A673 (cell line): Measurements from ENCODE around the gene OR4A16. TPM values are rescaled to one million over a fixed set of nuclear protein-coding genes. Genes with fewer than 3 reads are reported as not detected.

Experiments
- Bru-seq: library from RNA; stranded (reverse); fragments of 400-500 nt; gene quantifications from one replicate; lab custom pipeline; 2021; lab: Mats Ljungman, UMichigan
- BruChase-seq, 2 experiments: library from RNA; stranded (reverse); fragments of 400-500 nt; gene quantifications; one replicate each; lab custom pipeline; 2021; lab: Mats Ljungman, UMichigan
- BruUV-seq: library from RNA; stranded (reverse); fragments of 400-500 nt; replicated peaks from 2 replicates; lab custom pipeline; 2021; lab: Mats Ljungman, UMichigan
- CTCF ChIA-PET: fragments of 300-600 bp; sonication (Branson Sonifier 250); formaldehyde crosslinking; loops from one replicate; lab custom pipeline; 2022; ENCODE audit warnings: antibody characterized with exemption; lab: Charles Lee
- POLR2A ChIA-PET: fragments of 300-600 bp; sonication (Branson Sonifier 250); formaldehyde crosslinking; loops from one replicate; lab custom pipeline; 2022; ENCODE audit warnings: antibody characterized with exemption; ENCODE audit not compliant: low non-redundant PET; lab: Charles Lee
- DNase-seq: peaks from one replicate; pipeline ENCODE4 v3.0.0-alpha.2; 2015; ENCODE audit warnings: low spot score
- H3K27ac ChIP-seq: fragments of 200-600 bp; sonication (generic); 2 replicates; pipeline ENCODE4 v1.5.1; 2016; ENCODE audit warnings: mixed run types, low read depth, mild to moderate bottlenecking, mixed read lengths, antibody characterized with exemption, low read length; ENCODE audit not compliant: poor library complexity, severe bottlenecking
- H3K27me3 ChIP-seq: fragments of 200-600 bp; sonication (generic); replicated peaks from 2 replicates; pipeline ENCODE4 v1.6.1; 2017; ENCODE audit warnings: mixed run types, low read depth, mild to moderate bottlenecking, mixed read lengths, antibody characterized with exemption, low read length; ENCODE audit not compliant: insufficient read depth, poor library complexity
- H3K36me3 ChIP-seq: fragments of 200-600 bp; sonication (generic); 2 replicates; pipeline ENCODE4 v1.6.1; 2016; ENCODE audit warnings: mixed run types, mild to moderate bottlenecking, mixed read lengths, antibody characterized with exemption, low read length; ENCODE audit not compliant: insufficient read depth, poor library complexity, severe bottlenecking
- H3K4me1 ChIP-seq: fragments of 200-600 bp; sonication (generic); 2 replicates; pipeline ENCODE4 v1.6.1; 2017; ENCODE audit warnings: mixed run types, mild to moderate bottlenecking, mixed read lengths, antibody characterized with exemption, low read length; ENCODE audit not compliant: insufficient read depth, poor library complexity, severe bottlenecking
- H3K4me3 ChIP-seq: fragments of 200-600 bp; sonication (generic); 2 replicates; pipeline ENCODE4 v1.5.1; 2016; ENCODE audit warnings: low read depth, mixed run types, mild to moderate bottlenecking, mixed read lengths, low read length; ENCODE audit not compliant: poor library complexity, severe bottlenecking
- H3K9me3 ChIP-seq: fragments of 200-600 bp; sonication (generic); 2 replicates; pipeline ENCODE4 v1.6.1; 2016; ENCODE audit warnings: mixed run types, low read depth, mild to moderate bottlenecking, mixed read lengths, antibody characterized with exemption, low read length; ENCODE audit not compliant: poor library complexity, severe bottlenecking
- EZH2 ChIP-seq: fragments of 200-600 bp; sonication (generic); IDR thresholded peaks from 2 replicates; pipeline ENCODE4 v1.6.1; 2017; ENCODE audit warnings: borderline replicate concordance, low read depth, mild to moderate bottlenecking, mixed read lengths, antibody characterized with exemption, low read length; ENCODE audit not compliant: poor library complexity, severe bottlenecking
- intact Hi-C: fragments of 100-400 bp; cut with micrococcal nuclease; formaldehyde crosslinking; loops from one replicate; pipeline ENCODE4 v1.10.0; 2022; ENCODE audit not compliant: unreplicated experiment
- long read RNA-seq: library from polyadenylated mRNA; stranded (forward); transcript quantifications from one replicate; pipeline ENCODE4 v2.0.0, GENCODE V29; 2022
- total RNA-seq: library from RNA; stranded (reverse); gene quantifications from 2 replicates; pipeline ENCODE4 v1.2.3, GENCODE V29; 2021
- TF ChIP-seq, protein P1 (sequence below): fragments of 300-800, 200-600 bp; sonication (generic); conservative IDR thresholded peaks from 2 replicates; pipeline ENCODE4 v1.5.1; 2017; ENCODE audit warnings: low read depth, mild to moderate bottlenecking, antibody characterized with exemption, low read length, moderate library complexity, mixed read lengths

Gene OR4A16, protein sequence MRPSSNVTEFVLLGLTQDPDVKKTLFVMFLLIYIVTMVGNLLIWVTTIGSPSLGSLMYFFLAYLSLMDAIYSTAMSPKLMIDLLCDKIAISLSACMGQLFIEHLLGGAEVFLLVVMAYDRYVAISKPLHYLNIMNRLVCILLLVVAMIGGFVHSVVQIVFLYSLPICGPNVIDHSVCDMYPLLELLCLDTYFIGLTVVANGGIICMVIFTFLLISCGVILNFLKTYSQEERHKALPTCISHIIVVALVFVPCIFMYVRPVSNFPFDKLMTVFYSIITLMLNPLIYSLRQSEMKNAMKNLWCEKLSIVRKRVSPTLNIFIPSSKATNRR
- total RNA-seq (1.7 and 3.0 TPM in 2 replicates), Bru-seq, nascent RNA (percentile 59 among the genes with signal in this experiment), BruChase-seq, experiment 1, labeled RNA remaining after a 2-hour chase (percentile 68 among the genes with signal in this experiment), BruChase-seq, experiment 2, labeled RNA remaining after a 6-hour chase (percentile 89 among the genes with signal in this experiment)
- long read RNA-seq, partial matches to known transcripts: 0 of 1 reads
- long read RNA-seq, other reads (novel, unspliced or antisense): 1 of 1 reads

DNA sequence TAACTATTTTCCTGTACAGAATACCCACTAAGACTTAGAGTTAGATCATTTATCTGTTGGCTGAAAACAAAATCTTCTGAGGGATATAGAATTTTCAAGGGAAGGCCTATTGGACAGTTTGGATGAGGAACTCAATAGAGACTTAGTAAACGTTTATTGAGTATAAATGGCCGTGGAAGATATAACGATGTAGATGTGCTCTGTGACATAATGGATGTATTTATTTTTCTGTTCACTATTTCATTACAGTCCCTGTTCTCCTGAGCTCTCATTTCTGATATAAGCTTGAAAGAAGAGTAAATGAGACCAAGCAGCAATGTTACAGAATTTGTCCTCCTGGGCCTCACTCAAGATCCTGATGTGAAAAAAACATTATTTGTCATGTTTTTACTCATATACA is at the start of gene OR4A16:
Gene OR4A16, plus strand, starts transcription at position 301 of the 400 bp plus-strand sequence. Its CDS starts 0 bp downstream, at position 301.
- TF ChIP-seq EZH2: no peak
- TF ChIP-seq, protein P1, sequence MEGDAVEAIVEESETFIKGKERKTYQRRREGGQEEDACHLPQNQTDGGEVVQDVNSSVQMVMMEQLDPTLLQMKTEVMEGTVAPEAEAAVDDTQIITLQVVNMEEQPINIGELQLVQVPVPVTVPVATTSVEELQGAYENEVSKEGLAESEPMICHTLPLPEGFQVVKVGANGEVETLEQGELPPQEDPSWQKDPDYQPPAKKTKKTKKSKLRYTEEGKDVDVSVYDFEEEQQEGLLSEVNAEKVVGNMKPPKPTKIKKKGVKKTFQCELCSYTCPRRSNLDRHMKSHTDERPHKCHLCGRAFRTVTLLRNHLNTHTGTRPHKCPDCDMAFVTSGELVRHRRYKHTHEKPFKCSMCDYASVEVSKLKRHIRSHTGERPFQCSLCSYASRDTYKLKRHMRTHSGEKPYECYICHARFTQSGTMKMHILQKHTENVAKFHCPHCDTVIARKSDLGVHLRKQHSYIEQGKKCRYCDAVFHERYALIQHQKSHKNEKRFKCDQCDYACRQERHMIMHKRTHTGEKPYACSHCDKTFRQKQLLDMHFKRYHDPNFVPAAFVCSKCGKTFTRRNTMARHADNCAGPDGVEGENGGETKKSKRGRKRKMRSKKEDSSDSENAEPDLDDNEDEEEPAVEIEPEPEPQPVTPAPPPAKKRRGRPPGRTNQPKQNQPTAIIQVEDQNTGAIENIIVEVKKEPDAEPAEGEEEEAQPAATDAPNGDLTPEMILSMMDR: no peak
- POLR2A ChIA-PET: no interaction called here

DNA sequence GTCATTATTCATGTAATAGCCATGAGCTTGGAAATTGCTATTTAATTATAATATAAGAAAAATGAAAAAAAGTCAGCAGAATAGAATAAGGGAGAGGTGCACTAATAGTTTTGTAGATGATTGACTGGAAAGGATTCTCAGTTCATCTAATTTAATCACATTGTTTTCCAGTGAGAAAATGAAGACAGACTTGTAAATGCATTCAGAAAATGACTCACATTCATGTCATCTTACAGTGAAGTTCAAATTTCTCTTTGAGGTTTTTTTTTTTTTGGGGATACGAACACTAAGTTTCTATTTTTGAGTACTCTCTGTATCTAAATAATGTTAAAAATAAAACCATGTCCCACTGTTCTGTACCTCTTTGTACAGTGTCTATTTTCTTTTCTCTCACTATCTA is 18.5 kb upstream of the OR4A16 start:
- POLR2A ChIA-PET: no interaction called here
- H3K4me1 ChIP-seq: no peaks in the 10 kb centered on the region
- H3K36me3 ChIP-seq: no peaks in the 10 kb centered on the region
- TF ChIP-seq, protein P1: no peak
- no peak for TF ChIP-seq EZH2
- no peak overlapping the region for H3K4me3 ChIP-seq
- no TSS peak for BruUV-seq
- H3K27ac ChIP-seq: no peak overlapping the region
- peaks cover 17% of the 10 kb centered on the region for H3K9me3 ChIP-seq
- intact Hi-C loops: no loop called here
- CTCF ChIA-PET: no interaction called here
- no peak for DNase-seq
- no peaks in the 10 kb centered on the region for H3K27me3 ChIP-seq

More for the DNA sequence above, at the start of gene OR4A16:
- DNase-seq: no peak
- no peak within 1 kb of the TSS for H3K27ac ChIP-seq
- H3K27me3 ChIP-seq: no peaks in the 10 kb centered on the region
- CTCF ChIA-PET: no interaction called here
- no peaks in the 10 kb centered on the region for H3K4me1 ChIP-seq
- intact Hi-C loops: no loop called here
- BruUV-seq: no TSS peak
- no peak within 1 kb of the TSS for H3K4me3 ChIP-seq
- peaks cover 23% of the 10 kb centered on the region for H3K9me3 ChIP-seq
- H3K36me3 ChIP-seq: no peaks in the 10 kb centered on the region

DNA sequence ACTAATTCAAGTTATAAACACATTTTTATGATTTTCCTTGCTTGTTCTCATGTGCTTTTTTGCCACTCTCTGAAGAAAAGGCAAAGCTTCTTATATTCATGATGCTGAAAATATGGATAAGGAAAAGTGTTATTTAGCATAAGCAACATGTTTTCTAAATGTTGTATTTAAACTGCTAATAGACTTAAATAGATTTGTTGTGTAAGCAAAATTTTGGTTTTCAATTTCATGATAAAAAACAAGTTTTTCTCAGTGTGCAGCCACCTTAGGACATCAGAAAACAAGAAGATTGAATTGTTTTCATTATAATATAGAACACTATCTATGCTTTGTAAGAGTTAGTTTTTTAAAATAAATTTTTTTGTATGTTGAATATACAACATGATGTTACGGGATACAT is 2.3 kb downstream of the OR4A16 start:
- Histone ChIP-seq H3K9me3 (peaks cover 22% of the 10 kb centered on the region), H3K27ac (no peak overlapping the region), H3K4me3 (no peak overlapping the region), H3K27me3 (no peaks in the 10 kb centered on the region), H3K4me1 (no peaks in the 10 kb centered on the region), H3K36me3 (no peaks in the 10 kb centered on the region)
- CTCF ChIA-PET: no interaction called here
- TF ChIP-seq, protein P1: no peak
- no peak for TF ChIP-seq EZH2
- BruUV-seq: no TSS peak
- POLR2A ChIA-PET: no interaction called here
- intact Hi-C loops: no loop called here
- no peak for DNase-seq
